Natural killer cell (primary cell): ENCODE data around the gene LRP1B. TPM values are rescaled to one million over a fixed set of nuclear protein-coding genes. Genes with fewer than 3 reads are reported as not detected.

Experiments
- ATAC-seq, 3 donors: fragments of 150-1000 bp in 2 of 3; fragments of 200-7000 bp in 1 of 3; cut with Tn5 transposase; 1 replicate in 1 of 3; 2 replicates in 2 of 3; pipeline ENCODE4 v1.10.0; 2021; ENCODE audit warnings: mild to moderate bottlenecking in 2 of 3, moderate library complexity in 2 of 3
- DNase-seq, 2 donors: peaks; one replicate each; pipeline versions ENCODE4 v3.0.0 to v3.0.0-alpha.2; 2013 to 2021; ENCODE audit warnings: mixed read lengths in 1 of 2
- H3K27ac ChIP-seq: one replicate; pipeline ENCODE4 v1.5.1; 2013; ENCODE audit warnings: mild to moderate bottlenecking, low read length
- H3K27me3 ChIP-seq: one replicate; pipeline ENCODE4 v1.6.1; 2013; ENCODE audit warnings: low read length; ENCODE audit not compliant: control insufficient read depth, insufficient read depth
- H3K36me3 ChIP-seq: one replicate; pipeline ENCODE4 v1.6.1; 2013; ENCODE audit warnings: low read length; ENCODE audit not compliant: control insufficient read depth, insufficient read depth
- H3K4me1 ChIP-seq: one replicate; pipeline ENCODE4 v1.6.1; 2013; ENCODE audit warnings: low read length; ENCODE audit not compliant: control insufficient read depth, insufficient read depth
- H3K4me3 ChIP-seq: one replicate; pipeline ENCODE4 v1.5.1; 2013; ENCODE audit warnings: low read length
- H3K9me3 ChIP-seq: one replicate; pipeline ENCODE4 v1.6.1; 2013; ENCODE audit warnings: low read length; ENCODE audit not compliant: control insufficient read depth, insufficient read depth
- H3K27ac Mint-ChIP-seq, 2 donors: one replicate each; pipeline ENCODE4 v1.8.0; 2022; ENCODE audit warnings: mild to moderate bottlenecking in 2 of 2, mixed read lengths in 2 of 2, moderate library complexity in 1 of 2
- H3K27me3 Mint-ChIP-seq, 2 donors: one replicate each; pipeline ENCODE4 v1.8.0; 2022; ENCODE audit warnings: low read depth in 2 of 2, mixed read lengths in 2 of 2
- H3K36me3 Mint-ChIP-seq: one replicate; pipeline ENCODE4 v1.8.0; 2022; ENCODE audit warnings: mixed read lengths
- H3K4me1 Mint-ChIP-seq, 2 donors: one replicate each; pipeline ENCODE4 v1.8.0; 2022; ENCODE audit warnings: mixed read lengths in 2 of 2
- H3K4me3 Mint-ChIP-seq: one replicate; pipeline ENCODE4 v1.8.0; 2022; ENCODE audit warnings: mild to moderate bottlenecking, moderate library complexity, mixed read lengths
- H3K9me3 Mint-ChIP-seq, 2 donors: one replicate each; pipeline ENCODE4 v1.8.0; 2022; ENCODE audit warnings: mixed read lengths in 2 of 2
- CTCF ChIP-seq: fragments of 200-600 bp; IDR thresholded peaks from one replicate; pipeline ENCODE4 v1.8.0; 2022; ENCODE audit warnings: antibody characterized with exemption
- whole genome bisulfite sequencing: methylation state at CpG from one replicate; pipeline ENCODE4 v1.1.7; 2013; ENCODE audit warnings: missing lambda C conversion rate; ENCODE audit not compliant: insufficient coverage; 5-methylcytosine and 5-hydroxymethylcytosine counted together
- intact Hi-C: fragments of 100-400 bp; cut with micrococcal nuclease; formaldehyde crosslinking; loops from one replicate; pipeline ENCODE4 v1.14.2; 2022
- total RNA-seq, 4 donors: library from RNA; stranded (reverse); fragments of 120-200 nt in 1 of 4; gene quantifications; one replicate each; pipeline versions ENCODE4 v1.2.3 to v1.2.4, GENCODE V29; 2013 to 2022

Gene LRP1B
- total RNA-seq, 3 donors from 2014 or later (not counting 1 experiment from before 2014, with no cell fraction given): 0.05 TPM; not detected in 2

- no peaks in the 10 kb centered on the region for H3K4me1 Mint-ChIP-seq
- no peak for DNase-seq
- Histone ChIP-seq H3K4me3 (no peak overlapping the region), H3K27ac (no peak overlapping the region), H3K36me3 (no peaks in the 10 kb centered on the region), H3K9me3 (no peaks in the 10 kb centered on the region), H3K27me3 (no peaks in the 10 kb centered on the region), H3K4me1 (no peaks in the 10 kb centered on the region)
- intact Hi-C loops: no loop called here
- no peak overlapping the region for H3K4me3 Mint-ChIP-seq
- H3K36me3 Mint-ChIP-seq: no peaks in the 10 kb centered on the region
- ATAC-seq: no peak
- no peaks in the 10 kb centered on the region for H3K27me3 Mint-ChIP-seq
- peaks cover 2 to 9% of the 10 kb centered on the region in 2 donors for H3K9me3 Mint-ChIP-seq
- 49% methylated on average over 2 of the region's 2 CpGs for WGBS
- H3K27ac Mint-ChIP-seq: no peak overlapping the region
- no peak for TF ChIP-seq CTCF
Measured at GRCh38 chr2:141911485-141912066, 219.2 kb downstream of the LRP1B start.

GRCh38 chr2:141906678-141907077, 224.1 kb downstream of the LRP1B start:
- no peaks in the 10 kb centered on the region for H3K36me3 Mint-ChIP-seq
- no peaks in the 10 kb centered on the region for H3K4me1 ChIP-seq
- no peak overlapping the region for H3K4me3 Mint-ChIP-seq
- intact Hi-C loops: no loop called here
- H3K9me3 ChIP-seq: no peaks in the 10 kb centered on the region
- H3K4me1 Mint-ChIP-seq: no peaks in the 10 kb centered on the region
- no peaks in the 10 kb centered on the region for H3K36me3 ChIP-seq
- 63% methylated on average over 2 of the region's 2 CpGs for WGBS
- no peak for TF ChIP-seq CTCF
- ATAC-seq (no peak), DNase-seq (no peak)
- H3K27me3 ChIP-seq: no peaks in the 10 kb centered on the region
- no peak overlapping the region for H3K27ac ChIP-seq
- H3K27me3 Mint-ChIP-seq: no peaks in the 10 kb centered on the region
- no peak overlapping the region for H3K4me3 ChIP-seq
- H3K27ac Mint-ChIP-seq: no peak overlapping the region
- peaks cover 0 to 2% of the 10 kb centered on the region in 2 donors for H3K9me3 Mint-ChIP-seq

DNA sequence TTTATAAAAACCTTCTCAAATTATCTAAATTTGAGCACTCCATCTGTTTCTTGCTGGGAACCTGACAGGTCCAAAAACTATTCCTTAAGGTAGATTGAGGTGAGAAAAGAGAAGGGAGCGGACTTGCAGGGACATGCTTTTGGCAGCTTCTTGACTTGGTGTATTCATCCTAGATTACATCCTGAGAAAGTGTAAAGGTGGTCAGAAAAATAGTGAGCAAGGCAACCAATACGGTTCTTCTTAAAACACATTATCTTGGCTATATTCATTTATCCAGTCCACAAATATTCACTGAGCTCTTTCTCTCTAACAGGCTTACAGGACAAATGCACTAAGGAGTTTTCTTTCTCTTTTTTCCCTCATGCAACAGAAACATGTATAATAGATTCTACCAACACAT, 230.0 kb downstream of the LRP1B start:
- DNase-seq (no peak), ATAC-seq (no peak)
- H3K4me3 Mint-ChIP-seq: no peak overlapping the region
- no peak overlapping the region for H3K4me3 ChIP-seq
- H3K9me3 ChIP-seq: no peaks in the 10 kb centered on the region
- no peak overlapping the region for H3K27ac ChIP-seq
- H3K27me3 Mint-ChIP-seq: no peaks in the 10 kb centered on the region
- TF ChIP-seq CTCF: no peak
- no peak overlapping the region for H3K27ac Mint-ChIP-seq
- no peaks in the 10 kb centered on the region for H3K4me1 ChIP-seq
- intact Hi-C loops: no loop called here
- peaks cover 2 to 5% of the 10 kb centered on the region in 2 donors for H3K9me3 Mint-ChIP-seq
- H3K27me3 ChIP-seq: no peaks in the 10 kb centered on the region
- H3K36me3 ChIP-seq: no peaks in the 10 kb centered on the region
- 79% methylated on average over 2 of the region's 2 CpGs for WGBS
- no peaks in the 10 kb centered on the region for H3K36me3 Mint-ChIP-seq
- no peaks in the 10 kb centered on the region for H3K4me1 Mint-ChIP-seq

- Histone ChIP-seq H3K9me3 (no peaks in the 10 kb centered on the region), H3K27ac (no peak overlapping the region), H3K4me3 (no peak overlapping the region), H3K36me3 (no peaks in the 10 kb centered on the region), H3K27me3 (no peaks in the 10 kb centered on the region), H3K4me1 (no peaks in the 10 kb centered on the region)
- H3K4me3 Mint-ChIP-seq: no peak overlapping the region
- H3K36me3 Mint-ChIP-seq: no peaks in the 10 kb centered on the region
- H3K27ac Mint-ChIP-seq: no peak overlapping the region
- no peak for TF ChIP-seq CTCF
- intact Hi-C loops: no loop called here
- H3K9me3 Mint-ChIP-seq: peaks cover 2 to 5% of the 10 kb centered on the region in 2 donors
- DNase-seq (no peak), ATAC-seq (no peak)
- H3K27me3 Mint-ChIP-seq: no peaks in the 10 kb centered on the region
- WGBS: 74% methylated on average over 3 of the region's 4 CpGs
- H3K4me1 Mint-ChIP-seq: no peaks in the 10 kb centered on the region
Measured at GRCh38 chr2:141899740-141900139, 231.1 kb downstream of the LRP1B start.
